GM23338 (cell line): ENCODE results near the gene TPSAB1.

ENCODE experiments used
- CREB1 ChIP-seq: fragments of 250-450 bp; sonication (Bioruptor Pico); IDR thresholded peaks from 2 replicates; pipeline ENCODE4 v1.5.0; 2020; ENCODE audit warnings: low read depth, mild to moderate bottlenecking, moderate library complexity
- CTCF ChIP-seq, 2 experiments: fragments of 200-600 bp in 1 of 2; sonication (generic) in 1 of 2; conservative IDR thresholded peaks; 2 replicates each; pipeline versions ENCODE4 v1.5.1 to v1.6.1; 2016 to 2017; ENCODE audit warnings: antibody characterized with exemption in 2 of 2, low read depth in 2 of 2, mild to moderate bottlenecking in 2 of 2, moderate library complexity in 1 of 2
- ETS1 ChIP-seq: IDR thresholded peaks from 2 replicates; pipeline ENCODE4 v1.6.1; 2016; ENCODE audit warnings: antibody characterized with exemption
- EZH2 ChIP-seq: fragments of 200-600 bp; sonication (generic); IDR thresholded peaks from one replicate; pipeline ENCODE4 v1.8.0; 2017; ENCODE audit warnings: antibody characterized with exemption, mild to moderate bottlenecking, low read depth; ENCODE audit not compliant: unreplicated experiment
- EZH2phosphoT487 ChIP-seq: fragments of 200-600 bp; sonication (generic); IDR thresholded peaks from one replicate; pipeline ENCODE4 v1.8.1; 2018; ENCODE audit warnings: antibody characterized with exemption; ENCODE audit not compliant: unreplicated experiment
- JUNB ChIP-seq: IDR thresholded peaks from one replicate; pipeline ENCODE4 v1.6.1; 2016; ENCODE audit warnings: antibody characterized with exemption; ENCODE audit not compliant: unreplicated experiment
- NANOG ChIP-seq: IDR thresholded peaks from 2 replicates; pipeline ENCODE4 v1.6.1; 2016; ENCODE audit warnings: antibody characterized with exemption, borderline replicate concordance
- POLR2AphosphoS5 ChIP-seq: IDR thresholded peaks from 2 replicates; pipeline ENCODE4 v1.6.1; 2016; ENCODE audit warnings: antibody characterized with exemption, low read depth
- STAT1 ChIP-seq: IDR thresholded peaks from one replicate; pipeline ENCODE4 v1.6.1; 2016; ENCODE audit warnings: antibody characterized with exemption; ENCODE audit not compliant: unreplicated experiment
- ZNF114 ChIP-seq: fragments of 250-450 bp; sonication (Bioruptor Pico); IDR thresholded peaks from 2 replicates; pipeline ENCODE4 v1.5.0; 2020; ENCODE audit warnings: mild to moderate bottlenecking, moderate library complexity
- ZNF331 ChIP-seq: fragments of 250-450 bp; sonication (Bioruptor Pico); IDR thresholded peaks from 2 replicates; pipeline ENCODE4 v1.5.0; 2020; ENCODE audit warnings: low read depth, mild to moderate bottlenecking, moderate library complexity
- TF ChIP-seq, protein P1 (sequence below): IDR thresholded peaks from one replicate; pipeline ENCODE4 v1.6.1; 2018; ENCODE audit warnings: antibody characterized with exemption; ENCODE audit not compliant: unreplicated experiment
- TF ChIP-seq, protein P2 (sequence below): fragments of 250-450 bp; sonication (Bioruptor Pico); IDR thresholded peaks from 2 replicates; pipeline ENCODE4 v1.5.0; 2020; ENCODE audit warnings: mild to moderate bottlenecking, moderate library complexity

DNA sequence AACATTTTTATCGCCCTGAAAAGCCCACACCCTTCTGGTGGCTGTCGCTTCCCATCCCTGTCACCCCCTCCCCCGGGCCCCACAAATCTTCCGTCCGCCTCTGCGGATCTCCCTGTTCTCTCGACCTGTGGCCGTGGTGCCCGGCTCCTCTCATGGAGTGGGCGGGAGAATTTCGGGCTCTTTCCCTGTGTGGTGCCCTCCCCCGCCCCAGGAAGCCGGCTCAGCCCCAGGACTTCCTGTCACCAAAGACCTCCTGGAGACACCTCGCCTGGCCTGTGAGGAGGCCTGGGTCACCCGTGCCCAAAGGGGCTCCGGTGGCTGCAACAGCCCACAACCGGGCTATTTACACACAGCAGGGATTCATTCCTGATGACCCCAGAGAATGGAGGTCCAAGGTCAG is 42.8 kb downstream of the TPSAB1 start:
- no peak for TF ChIP-seq CTCF (conservative IDR thresholded peaks at IDR 0.05; ENCODE audit: low read depth in 2 of 2)
- no peak for TF ChIP-seq POLR2AphosphoS5
- TF ChIP-seq, protein P1, sequence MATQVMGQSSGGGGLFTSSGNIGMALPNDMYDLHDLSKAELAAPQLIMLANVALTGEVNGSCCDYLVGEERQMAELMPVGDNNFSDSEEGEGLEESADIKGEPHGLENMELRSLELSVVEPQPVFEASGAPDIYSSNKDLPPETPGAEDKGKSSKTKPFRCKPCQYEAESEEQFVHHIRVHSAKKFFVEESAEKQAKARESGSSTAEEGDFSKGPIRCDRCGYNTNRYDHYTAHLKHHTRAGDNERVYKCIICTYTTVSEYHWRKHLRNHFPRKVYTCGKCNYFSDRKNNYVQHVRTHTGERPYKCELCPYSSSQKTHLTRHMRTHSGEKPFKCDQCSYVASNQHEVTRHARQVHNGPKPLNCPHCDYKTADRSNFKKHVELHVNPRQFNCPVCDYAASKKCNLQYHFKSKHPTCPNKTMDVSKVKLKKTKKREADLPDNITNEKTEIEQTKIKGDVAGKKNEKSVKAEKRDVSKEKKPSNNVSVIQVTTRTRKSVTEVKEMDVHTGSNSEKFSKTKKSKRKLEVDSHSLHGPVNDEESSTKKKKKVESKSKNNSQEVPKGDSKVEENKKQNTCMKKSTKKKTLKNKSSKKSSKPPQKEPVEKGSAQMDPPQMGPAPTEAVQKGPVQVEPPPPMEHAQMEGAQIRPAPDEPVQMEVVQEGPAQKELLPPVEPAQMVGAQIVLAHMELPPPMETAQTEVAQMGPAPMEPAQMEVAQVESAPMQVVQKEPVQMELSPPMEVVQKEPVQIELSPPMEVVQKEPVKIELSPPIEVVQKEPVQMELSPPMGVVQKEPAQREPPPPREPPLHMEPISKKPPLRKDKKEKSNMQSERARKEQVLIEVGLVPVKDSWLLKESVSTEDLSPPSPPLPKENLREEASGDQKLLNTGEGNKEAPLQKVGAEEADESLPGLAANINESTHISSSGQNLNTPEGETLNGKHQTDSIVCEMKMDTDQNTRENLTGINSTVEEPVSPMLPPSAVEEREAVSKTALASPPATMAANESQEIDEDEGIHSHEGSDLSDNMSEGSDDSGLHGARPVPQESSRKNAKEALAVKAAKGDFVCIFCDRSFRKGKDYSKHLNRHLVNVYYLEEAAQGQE: no peak
- no peak for TF ChIP-seq ZNF114 (CRISPR knock-in tag)
- TF ChIP-seq ZNF331 (CRISPR knock-in tag): no peak
- no peak for TF ChIP-seq EZH2
- no peak for TF ChIP-seq EZH2phosphoT487
- TF ChIP-seq CREB1 (CRISPR knock-in tag): no peak
- no peak for TF ChIP-seq JUNB
- TF ChIP-seq NANOG: no peak
- 0 out of 2 replicates have a peak, but pooled peaks have one; percentile 22 for TF ChIP-seq ETS1
- TF ChIP-seq, protein P2, sequence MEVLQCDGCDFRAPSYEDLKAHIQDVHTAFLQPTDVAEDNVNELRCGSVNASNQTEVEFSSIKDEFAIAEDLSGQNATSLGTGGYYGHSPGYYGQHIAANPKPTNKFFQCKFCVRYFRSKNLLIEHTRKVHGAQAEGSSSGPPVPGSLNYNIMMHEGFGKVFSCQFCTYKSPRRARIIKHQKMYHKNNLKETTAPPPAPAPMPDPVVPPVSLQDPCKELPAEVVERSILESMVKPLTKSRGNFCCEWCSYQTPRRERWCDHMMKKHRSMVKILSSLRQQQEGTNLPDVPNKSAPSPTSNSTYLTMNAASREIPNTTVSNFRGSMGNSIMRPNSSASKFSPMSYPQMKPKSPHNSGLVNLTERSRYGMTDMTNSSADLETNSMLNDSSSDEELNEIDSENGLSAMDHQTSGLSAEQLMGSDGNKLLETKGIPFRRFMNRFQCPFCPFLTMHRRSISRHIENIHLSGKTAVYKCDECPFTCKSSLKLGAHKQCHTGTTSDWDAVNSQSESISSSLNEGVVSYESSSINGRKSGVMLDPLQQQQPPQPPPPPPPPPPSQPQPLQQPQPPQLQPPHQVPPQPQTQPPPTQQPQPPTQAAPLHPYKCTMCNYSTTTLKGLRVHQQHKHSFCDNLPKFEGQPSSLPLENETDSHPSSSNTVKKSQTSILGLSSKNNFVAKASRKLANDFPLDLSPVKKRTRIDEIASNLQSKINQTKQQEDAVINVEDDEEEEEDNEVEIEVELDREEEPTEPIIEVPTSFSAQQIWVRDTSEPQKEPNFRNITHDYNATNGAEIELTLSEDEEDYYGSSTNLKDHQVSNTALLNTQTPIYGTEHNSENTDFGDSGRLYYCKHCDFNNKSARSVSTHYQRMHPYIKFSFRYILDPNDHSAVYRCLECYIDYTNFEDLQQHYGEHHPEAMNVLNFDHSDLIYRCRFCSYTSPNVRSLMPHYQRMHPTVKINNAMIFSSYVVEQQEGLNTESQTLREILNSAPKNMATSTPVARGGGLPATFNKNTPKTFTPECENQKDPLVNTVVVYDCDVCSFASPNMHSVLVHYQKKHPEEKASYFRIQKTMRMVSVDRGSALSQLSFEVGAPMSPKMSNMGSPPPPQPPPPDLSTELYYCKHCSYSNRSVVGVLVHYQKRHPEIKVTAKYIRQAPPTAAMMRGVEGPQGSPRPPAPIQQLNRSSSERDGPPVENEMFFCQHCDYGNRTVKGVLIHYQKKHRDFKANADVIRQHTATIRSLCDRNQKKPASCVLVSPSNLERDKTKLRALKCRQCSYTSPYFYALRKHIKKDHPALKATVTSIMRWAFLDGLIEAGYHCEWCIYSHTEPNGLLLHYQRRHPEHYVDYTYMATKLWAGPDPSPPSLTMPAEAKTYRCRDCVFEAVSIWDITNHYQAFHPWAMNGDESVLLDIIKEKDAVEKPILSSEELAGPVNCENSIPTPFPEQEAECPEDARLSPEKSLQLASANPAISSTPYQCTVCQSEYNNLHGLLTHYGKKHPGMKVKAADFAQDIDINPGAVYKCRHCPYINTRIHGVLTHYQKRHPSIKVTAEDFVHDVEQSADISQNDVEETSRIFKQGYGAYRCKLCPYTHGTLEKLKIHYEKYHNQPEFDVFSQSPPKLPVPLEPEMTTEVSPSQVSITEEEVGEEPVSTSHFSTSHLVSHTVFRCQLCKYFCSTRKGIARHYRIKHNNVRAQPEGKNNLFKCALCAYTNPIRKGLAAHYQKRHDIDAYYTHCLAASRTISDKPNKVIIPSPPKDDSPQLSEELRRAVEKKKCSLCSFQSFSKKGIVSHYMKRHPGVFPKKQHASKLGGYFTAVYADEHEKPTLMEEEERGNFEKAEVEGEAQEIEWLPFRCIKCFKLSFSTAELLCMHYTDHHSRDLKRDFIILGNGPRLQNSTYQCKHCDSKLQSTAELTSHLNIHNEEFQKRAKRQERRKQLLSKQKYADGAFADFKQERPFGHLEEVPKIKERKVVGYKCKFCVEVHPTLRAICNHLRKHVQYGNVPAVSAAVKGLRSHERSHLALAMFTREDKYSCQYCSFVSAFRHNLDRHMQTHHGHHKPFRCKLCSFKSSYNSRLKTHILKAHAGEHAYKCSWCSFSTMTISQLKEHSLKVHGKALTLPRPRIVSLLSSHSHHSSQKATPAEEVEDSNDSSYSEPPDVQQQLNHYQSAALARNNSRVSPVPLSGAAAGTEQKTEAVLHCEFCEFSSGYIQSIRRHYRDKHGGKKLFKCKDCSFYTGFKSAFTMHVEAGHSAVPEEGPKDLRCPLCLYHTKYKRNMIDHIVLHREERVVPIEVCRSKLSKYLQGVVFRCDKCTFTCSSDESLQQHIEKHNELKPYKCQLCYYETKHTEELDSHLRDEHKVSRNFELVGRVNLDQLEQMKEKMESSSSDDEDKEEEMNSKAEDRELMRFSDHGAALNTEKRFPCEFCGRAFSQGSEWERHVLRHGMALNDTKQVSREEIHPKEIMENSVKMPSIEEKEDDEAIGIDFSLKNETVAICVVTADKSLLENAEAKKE (CRISPR knock-in tag): no peak
- no peak for TF ChIP-seq STAT1
